Astrocyte (in vitro differentiated cells and primary cell): ENCODE data around the gene RFTN1. TPM values are rescaled to one million over a fixed set of nuclear protein-coding genes. Genes with fewer than 3 reads are reported as not detected.

Experiments used
- DNase-seq: peaks from one replicate; pipeline ENCODE4 v3.0.0-alpha.2; 2010; ENCODE audit warnings: low read depth
- FAIRE-seq: peaks from 2 replicates; lab custom pipeline; 2011; peaks lifted over from hg19 to GRCh38; lab: Jason Lieb, UNC
- H2AFZ ChIP-seq: 2 replicates; pipeline ENCODE4 v1.6.0; 2012; ENCODE audit warnings: low read depth, low read length, inconsistent platforms
- H3K27ac ChIP-seq: 2 replicates; pipeline ENCODE4 v1.5.1; 2011; ENCODE audit warnings: low read depth, low read length, inconsistent platforms
- H3K27me3 ChIP-seq: 2 replicates; pipeline ENCODE4 v1.6.0; 2011; ENCODE audit warnings: low read length, inconsistent platforms; ENCODE audit not compliant: insufficient read depth
- H3K36me3 ChIP-seq: 2 replicates; pipeline ENCODE4 v1.5.1; 2011; ENCODE audit warnings: low read length, inconsistent platforms; ENCODE audit not compliant: insufficient read depth
- H3K4me1 ChIP-seq: 2 replicates; pipeline ENCODE4 v1.5.1; 2011; ENCODE audit warnings: low read length, inconsistent platforms; ENCODE audit not compliant: insufficient read depth
- H3K4me2 ChIP-seq: 2 replicates; pipeline ENCODE4 v1.6.0; 2012; ENCODE audit warnings: low read length, inconsistent platforms
- H3K4me3 ChIP-seq: 2 replicates; pipeline ENCODE4 v1.5.1; 2011; ENCODE audit warnings: low read depth, mild to moderate bottlenecking, low read length, inconsistent platforms; ENCODE audit not compliant: insufficient read depth
- H3K79me2 ChIP-seq: 2 replicates; pipeline ENCODE4 v1.6.0; 2012; ENCODE audit warnings: mild to moderate bottlenecking, low read length, inconsistent platforms; ENCODE audit not compliant: insufficient read depth
- H3K9ac ChIP-seq: 2 replicates; pipeline ENCODE4 v1.6.0; 2012; ENCODE audit warnings: mild to moderate bottlenecking, low read length, inconsistent platforms
- H3K9me3 ChIP-seq: 2 replicates; pipeline ENCODE4 v1.5.1; 2012; ENCODE audit warnings: low read depth, mild to moderate bottlenecking, low read length, inconsistent platforms; ENCODE audit not compliant: insufficient read depth
- H4K20me1 ChIP-seq: 2 replicates; pipeline ENCODE4 v1.6.0; 2012; ENCODE audit warnings: low read length, inconsistent platforms; ENCODE audit not compliant: insufficient read depth
- H3K27ac Mint-ChIP-seq: one replicate; pipeline ENCODE4 v1.8.0; 2021; ENCODE audit warnings: mild to moderate bottlenecking, mixed read lengths; ENCODE audit not compliant: unreplicated experiment
- H3K27me3 Mint-ChIP-seq: one replicate; pipeline ENCODE4 v1.8.0; 2021; ENCODE audit warnings: low read depth, mixed read lengths; ENCODE audit not compliant: unreplicated experiment
- H3K36me3 Mint-ChIP-seq: one replicate; pipeline ENCODE4 v1.8.0; 2021; ENCODE audit warnings: low read depth, mixed read lengths; ENCODE audit not compliant: unreplicated experiment
- H3K4me1 Mint-ChIP-seq: one replicate; pipeline ENCODE4 v1.8.0; 2021; ENCODE audit warnings: low read depth, mixed read lengths; ENCODE audit not compliant: unreplicated experiment
- H3K4me3 Mint-ChIP-seq: one replicate; pipeline ENCODE4 v1.8.0; 2021; ENCODE audit warnings: mild to moderate bottlenecking, moderate library complexity, mixed read lengths; ENCODE audit not compliant: unreplicated experiment
- H3K9me3 Mint-ChIP-seq: one replicate; pipeline ENCODE4 v1.8.0; 2021; ENCODE audit warnings: mild to moderate bottlenecking, mixed read lengths; ENCODE audit not compliant: unreplicated experiment
- EZH2 ChIP-seq: IDR thresholded peaks from 2 replicates; pipeline ENCODE4 v1.6.1; 2012; ENCODE audit warnings: mild to moderate bottlenecking, low read length, inconsistent platforms; ENCODE audit not compliant: insufficient read depth
- total RNA-seq: library from RNA; stranded (reverse); gene quantifications from 2 replicates; pipeline ENCODE4 v1.2.1, GENCODE V29; 2021
- TF ChIP-seq, protein P1 (sequence below): IDR thresholded peaks from 2 replicates; pipeline ENCODE4 v1.5.1; 2011; ENCODE audit warnings: low read depth, mild to moderate bottlenecking, inconsistent platforms, low read length, moderate library complexity; ENCODE audit not compliant: insufficient read depth

The RFTN1 gene
- total RNA-seq, 1 donor from 2014 or later: 49.5 TPM

DNA sequence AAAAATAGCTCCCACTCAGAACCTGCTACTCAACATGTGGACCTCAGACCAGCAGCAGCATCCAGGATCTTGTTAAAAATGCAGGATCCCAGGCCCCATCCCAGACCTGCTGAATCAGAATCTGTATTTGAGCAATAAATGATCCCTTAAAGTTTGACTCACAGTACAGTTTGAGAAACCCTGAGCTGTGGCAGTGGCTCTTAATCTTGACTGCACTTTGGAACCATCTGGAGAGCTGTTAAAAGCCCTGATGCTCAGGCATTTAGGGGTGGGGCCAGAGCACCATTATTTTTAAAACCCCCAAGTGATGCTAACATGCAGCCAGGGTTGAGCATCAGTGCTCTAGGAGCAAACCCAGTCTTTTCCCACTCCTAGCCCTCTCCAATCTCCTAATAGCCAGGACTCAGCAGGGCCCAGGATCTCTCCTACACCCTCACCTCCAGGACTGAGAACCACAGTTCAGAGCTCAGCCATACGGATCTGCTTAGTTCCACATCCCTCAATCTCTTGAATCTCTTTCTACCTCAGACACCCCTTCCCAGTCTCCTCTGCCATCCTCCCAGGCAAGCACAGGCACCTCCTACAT is 10.2 kb downstream of the RFTN1 start:
- H3K27ac Mint-ChIP-seq: no peak overlapping the region
- peaks cover 7% of the 10 kb centered on the region for H3K9me3 Mint-ChIP-seq
- no peaks in the 10 kb centered on the region for H3K27me3 Mint-ChIP-seq
- Histone ChIP-seq H3K4me2 (no peak overlapping the region), H3K4me1 (peaks cover 3% of the 10 kb centered on the region), H3K36me3 (peaks cover 3% of the 10 kb centered on the region), H3K9ac (no peak overlapping the region), H3K27ac (no peak overlapping the region), H2AFZ (no peak overlapping the region), H3K9me3 (no peaks in the 10 kb centered on the region), H3K4me3 (no peak overlapping the region), H4K20me1 (peaks cover 95% of the 10 kb centered on the region), H3K27me3 (no peaks in the 10 kb centered on the region), H3K79me2 (peaks cover 87% of the 10 kb centered on the region)
- peaks cover 13% of the 10 kb centered on the region for H3K4me1 Mint-ChIP-seq
- TF ChIP-seq, protein P1, sequence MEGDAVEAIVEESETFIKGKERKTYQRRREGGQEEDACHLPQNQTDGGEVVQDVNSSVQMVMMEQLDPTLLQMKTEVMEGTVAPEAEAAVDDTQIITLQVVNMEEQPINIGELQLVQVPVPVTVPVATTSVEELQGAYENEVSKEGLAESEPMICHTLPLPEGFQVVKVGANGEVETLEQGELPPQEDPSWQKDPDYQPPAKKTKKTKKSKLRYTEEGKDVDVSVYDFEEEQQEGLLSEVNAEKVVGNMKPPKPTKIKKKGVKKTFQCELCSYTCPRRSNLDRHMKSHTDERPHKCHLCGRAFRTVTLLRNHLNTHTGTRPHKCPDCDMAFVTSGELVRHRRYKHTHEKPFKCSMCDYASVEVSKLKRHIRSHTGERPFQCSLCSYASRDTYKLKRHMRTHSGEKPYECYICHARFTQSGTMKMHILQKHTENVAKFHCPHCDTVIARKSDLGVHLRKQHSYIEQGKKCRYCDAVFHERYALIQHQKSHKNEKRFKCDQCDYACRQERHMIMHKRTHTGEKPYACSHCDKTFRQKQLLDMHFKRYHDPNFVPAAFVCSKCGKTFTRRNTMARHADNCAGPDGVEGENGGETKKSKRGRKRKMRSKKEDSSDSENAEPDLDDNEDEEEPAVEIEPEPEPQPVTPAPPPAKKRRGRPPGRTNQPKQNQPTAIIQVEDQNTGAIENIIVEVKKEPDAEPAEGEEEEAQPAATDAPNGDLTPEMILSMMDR: no peak
- no peak for TF ChIP-seq EZH2
- DNase-seq: no peak
- H3K36me3 Mint-ChIP-seq: peaks cover 21% of the 10 kb centered on the region
- FAIRE-seq: no peak
- no peak overlapping the region for H3K4me3 Mint-ChIP-seq

DNA sequence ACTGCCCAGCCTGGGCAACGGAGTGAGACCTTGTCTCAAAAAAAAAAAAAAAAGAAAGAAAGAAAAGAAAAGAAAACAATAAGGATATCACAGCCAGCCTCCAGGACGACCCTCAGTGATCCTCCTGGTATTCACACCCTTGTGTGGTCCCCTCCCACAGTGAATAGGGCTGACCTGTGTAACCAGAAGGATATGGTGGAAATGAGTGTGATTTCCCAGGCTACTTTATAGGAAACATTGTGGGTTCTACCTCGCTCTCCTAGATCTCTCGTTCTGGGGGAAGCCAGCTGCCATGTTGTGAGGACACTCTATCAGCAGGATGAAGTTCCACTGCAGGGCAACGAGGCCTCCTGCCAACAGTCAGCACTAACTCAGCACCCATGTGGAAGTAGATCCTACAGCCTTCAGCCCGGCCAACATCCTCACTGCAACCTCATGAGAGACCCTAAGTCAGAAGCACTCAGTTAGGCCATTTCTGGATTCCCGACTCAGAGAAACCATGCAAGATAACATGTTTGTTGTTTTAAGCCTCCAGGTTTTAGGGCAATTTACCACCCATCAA is 11.1 kb downstream of the RFTN1 start:
- Histone ChIP-seq H3K4me1 (peaks cover 3% of the 10 kb centered on the region), H3K4me3 (no peak overlapping the region), H3K36me3 (peaks cover 3% of the 10 kb centered on the region), H3K79me2 (peaks cover 86% of the 10 kb centered on the region), H3K27me3 (no peaks in the 10 kb centered on the region), H3K9ac (no peak overlapping the region), H3K9me3 (no peaks in the 10 kb centered on the region), H3K4me2 (no peak overlapping the region), H3K27ac (no peak overlapping the region), H2AFZ (no peak overlapping the region), H4K20me1 (peaks cover 93% of the 10 kb centered on the region)
- Mint-ChIP-seq H3K36me3 (peaks cover 21% of the 10 kb centered on the region), H3K4me1 (peaks cover 18% of the 10 kb centered on the region), H3K27me3 (no peaks in the 10 kb centered on the region), H3K9me3 (peaks cover 7% of the 10 kb centered on the region), H3K4me3 (no peak overlapping the region), H3K27ac (no peak overlapping the region)
- FAIRE-seq (no peak), DNase-seq (no peak)
- TF ChIP-seq, protein P1: no peak
- no peak for TF ChIP-seq EZH2

DNA sequence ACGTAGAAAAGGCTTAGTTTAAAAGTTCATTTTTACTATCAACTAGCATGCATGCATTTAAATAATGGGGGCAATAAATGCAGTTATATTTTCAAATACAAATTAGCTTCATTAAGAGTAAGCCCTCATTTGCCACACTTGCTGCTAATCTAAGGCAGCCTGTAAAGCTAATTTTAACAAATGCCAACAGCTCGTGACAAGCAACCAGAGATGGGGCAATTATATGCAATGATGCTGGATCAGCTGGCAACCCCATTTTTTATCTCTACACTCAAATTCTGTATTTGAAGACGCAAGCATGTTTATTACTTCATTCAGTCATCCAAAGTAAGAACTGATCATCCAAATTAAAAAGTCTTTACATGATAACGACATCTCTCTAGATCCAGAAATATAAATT is 12.1 kb downstream of the RFTN1 start:
- Histone ChIP-seq H3K9me3 (no peaks in the 10 kb centered on the region), H3K9ac (no peak overlapping the region), H3K4me2 (no peak overlapping the region), H3K27me3 (no peaks in the 10 kb centered on the region), H3K36me3 (peaks cover 3% of the 10 kb centered on the region), H3K4me1 (peaks cover 3% of the 10 kb centered on the region), H3K79me2 (peaks cover 86% of the 10 kb centered on the region), H3K27ac (no peak overlapping the region), H2AFZ (no peak overlapping the region), H3K4me3 (no peak overlapping the region), H4K20me1 (peaks cover 93% of the 10 kb centered on the region)
- H3K27me3 Mint-ChIP-seq: no peaks in the 10 kb centered on the region
- H3K9me3 Mint-ChIP-seq: peaks cover 7% of the 10 kb centered on the region
- no peak overlapping the region for H3K4me3 Mint-ChIP-seq
- peaks cover 21% of the 10 kb centered on the region for H3K36me3 Mint-ChIP-seq
- H3K27ac Mint-ChIP-seq: no peak overlapping the region
- DNase-seq: no peak
- no peak for FAIRE-seq
- H3K4me1 Mint-ChIP-seq: peaks cover 23% of the 10 kb centered on the region
- TF ChIP-seq, protein P1: no peak
- no peak for TF ChIP-seq EZH2
